Activated effector memory CD4-positive, alpha-beta T cell treated with Interleukin-2 at 50 U/mL for 16 hours (primary cell): ENCODE measurements around the gene IQCH.
"Not testable (repeated sequence)": the region's sequence is repeated elsewhere in the genome, so short reads cannot be mapped to it uniquely, and the experiment has no call there.

Experiments used
- DNase-seq: peaks from one replicate; pipeline ENCODE4 v3.0.0-alpha.2; 2020

The IQCH gene

GRCh38 chr15:67254238-67255175 is at the start of gene IQCH, which contains the start of gene AAGAB:
TSS of gene IQCH (plus strand) at chr15:67254786. CDS start at chr15:67254897, 111 bp downstream.
TSS of gene AAGAB (minus strand) at chr15:67254661. CDS start at chr15:67254631, 30 bp downstream.
- DNase-seq, result peak; percentile 98

- no peak for DNase-seq
These were observed 46.9 kb upstream of the IQCH start for GRCh38 chr15:67207555-67208207.

GRCh38 chr15:67208396-67208795 is 46.2 kb upstream of the IQCH start:
- DNase-seq, result no peak

- DNase-seq, result no peak
These were observed 43.9 kb upstream of the IQCH start for GRCh38 chr15:67210555-67211168.

GRCh38 chr15:67212684-67213367 is 41.8 kb upstream of the IQCH start:
- no peak for DNase-seq

GRCh38 chr15:67215102-67215501 is 39.5 kb upstream of the IQCH start:
- no peak for DNase-seq

GRCh38 chr15:67216859-67217258 is 37.7 kb upstream of the IQCH start:
- DNase-seq, result no peak

GRCh38 chr15:67218428-67218827 is 36.2 kb upstream of the IQCH start:
- DNase-seq, result no peak

- DNase-seq, result no peak
These were observed 35.3 kb upstream of the IQCH start for GRCh38 chr15:67219288-67219687.

GRCh38 chr15:67224889-67225288 is 29.7 kb upstream of the IQCH start:
- no peak for DNase-seq

GRCh38 chr15:67225336-67225735 is 29.2 kb upstream of the IQCH start:
- DNase-seq, result no peak

GRCh38 chr15:67227431-67227830 is 27.2 kb upstream of the IQCH start:
- DNase-seq, result no peak

- no peak for DNase-seq
These were observed 26.7 kb upstream of the IQCH start for GRCh38 chr15:67227846-67228245.

- no peak for DNase-seq
These were observed 26.3 kb upstream of the IQCH start for GRCh38 chr15:67228286-67228685.

- no peak for DNase-seq
These were observed 24.1 kb upstream of the IQCH start for GRCh38 chr15:67230504-67230903.

GRCh38 chr15:67232591-67232990 is 22.0 kb upstream of the IQCH start:
- no peak for DNase-seq

GRCh38 chr15:67240235-67241131 is 14.1 kb upstream of the IQCH start:
- DNase-seq, result peak; percentile 14

GRCh38 chr15:67241132-67241855 is 13.3 kb upstream of the IQCH start:
- no peak for DNase-seq

- no peak for DNase-seq
These were observed 11.9 kb upstream of the IQCH start for GRCh38 chr15:67242708-67243111.

GRCh38 chr15:67244971-67245478 is 9.6 kb upstream of the IQCH start:
- DNase-seq, result no peak

- not testable (repeated sequence) for DNase-seq
These were observed 8.0 kb upstream of the IQCH start for GRCh38 chr15:67246606-67247005.
